ENCODE results near the gene NOX3. TPM values are rescaled to one million over a fixed set of nuclear protein-coding genes. Genes with fewer than 3 reads are reported as not detected.

Gene NOX3
- total RNA-seq, 3 donors from 2014 or later (not counting 1 experiment from before 2014, with no cell fraction given), result not detected

DNA sequence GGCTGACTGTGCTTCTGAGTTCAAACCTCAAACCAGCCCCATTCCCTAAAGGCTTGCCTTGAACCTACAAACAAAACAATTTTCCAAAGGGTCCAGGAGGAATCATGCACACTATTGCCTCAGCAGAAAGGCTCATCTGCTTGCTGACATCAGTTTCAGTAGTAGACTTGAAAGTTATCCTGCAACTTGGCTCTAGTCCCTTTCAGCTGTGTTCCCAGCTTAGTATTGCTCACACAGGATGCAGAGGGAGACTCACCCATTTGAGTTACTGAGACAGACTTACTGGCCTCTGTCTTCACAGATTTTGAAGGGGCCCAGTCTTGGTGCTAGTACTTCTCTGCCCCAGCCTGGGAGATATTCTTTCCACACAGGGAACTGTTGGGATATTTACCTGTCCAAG is 102.8 kb downstream of the NOX3 start:
- H3K9me3 ChIP-seq (ENCODE audit: control insufficient read depth, insufficient read depth, low read length), result peaks cover 11% of the 10 kb centered on the region
- intact Hi-C loops (cut with micrococcal nuclease), result no loop called here
- no peak overlapping the region for H3K27ac ChIP-seq (ENCODE audit: low read length)
- peaks cover 5 to 6% of the 10 kb centered on the region in 2 donors for H3K9me3 Mint-ChIP-seq
- H3K36me3 ChIP-seq (ENCODE audit: control insufficient read depth, insufficient read depth, low read length), result no peaks in the 10 kb centered on the region
- peaks cover 16% of the 10 kb centered on the region for H3K36me3 Mint-ChIP-seq
- H3K27me3 Mint-ChIP-seq (ENCODE audit: low read depth in 2 of 2), result peaks cover 0 to 2% of the 10 kb centered on the region in 2 donors
- H3K4me1 Mint-ChIP-seq, result no peaks in the 10 kb centered on the region
- no peak for DNase-seq
- H3K4me3 Mint-ChIP-seq, result no peak overlapping the region
- H3K27ac Mint-ChIP-seq, result no peak overlapping the region
- H3K4me3 ChIP-seq (ENCODE audit: low read length), result no peak overlapping the region
- TF ChIP-seq, protein P1, sequence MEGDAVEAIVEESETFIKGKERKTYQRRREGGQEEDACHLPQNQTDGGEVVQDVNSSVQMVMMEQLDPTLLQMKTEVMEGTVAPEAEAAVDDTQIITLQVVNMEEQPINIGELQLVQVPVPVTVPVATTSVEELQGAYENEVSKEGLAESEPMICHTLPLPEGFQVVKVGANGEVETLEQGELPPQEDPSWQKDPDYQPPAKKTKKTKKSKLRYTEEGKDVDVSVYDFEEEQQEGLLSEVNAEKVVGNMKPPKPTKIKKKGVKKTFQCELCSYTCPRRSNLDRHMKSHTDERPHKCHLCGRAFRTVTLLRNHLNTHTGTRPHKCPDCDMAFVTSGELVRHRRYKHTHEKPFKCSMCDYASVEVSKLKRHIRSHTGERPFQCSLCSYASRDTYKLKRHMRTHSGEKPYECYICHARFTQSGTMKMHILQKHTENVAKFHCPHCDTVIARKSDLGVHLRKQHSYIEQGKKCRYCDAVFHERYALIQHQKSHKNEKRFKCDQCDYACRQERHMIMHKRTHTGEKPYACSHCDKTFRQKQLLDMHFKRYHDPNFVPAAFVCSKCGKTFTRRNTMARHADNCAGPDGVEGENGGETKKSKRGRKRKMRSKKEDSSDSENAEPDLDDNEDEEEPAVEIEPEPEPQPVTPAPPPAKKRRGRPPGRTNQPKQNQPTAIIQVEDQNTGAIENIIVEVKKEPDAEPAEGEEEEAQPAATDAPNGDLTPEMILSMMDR (IDR thresholded peaks at IDR 0.05), result no peak
- ATAC-seq, result no peak
- H3K27me3 ChIP-seq (ENCODE audit: control insufficient read depth, insufficient read depth, low read length), result no peaks in the 10 kb centered on the region
- no peaks in the 10 kb centered on the region for H3K4me1 ChIP-seq (ENCODE audit: control insufficient read depth, insufficient read depth, low read length)

DNA sequence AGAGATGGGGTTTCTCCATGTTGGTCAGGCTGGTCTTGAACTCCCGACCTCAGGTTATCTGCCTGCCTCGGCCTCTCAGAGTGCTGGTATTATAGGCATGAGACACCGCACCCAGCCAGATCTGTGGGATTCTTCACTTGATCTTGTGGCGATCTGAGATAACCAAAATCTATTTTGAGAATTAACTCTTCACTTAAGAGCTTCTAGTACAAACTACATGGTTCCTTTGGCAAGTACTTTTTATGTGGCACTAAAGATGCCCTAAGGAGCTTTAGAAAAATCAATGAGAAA is 103.6 kb downstream of the NOX3 start:
- no peak overlapping the region for H3K27ac ChIP-seq (ENCODE audit: low read length)
- TF ChIP-seq, protein P1 (IDR thresholded peaks at IDR 0.05), result no peak
- H3K4me1 Mint-ChIP-seq, result no peaks in the 10 kb centered on the region
- H3K4me1 ChIP-seq (ENCODE audit: control insufficient read depth, insufficient read depth, low read length), result no peaks in the 10 kb centered on the region
- no peaks in the 10 kb centered on the region for H3K36me3 ChIP-seq (ENCODE audit: control insufficient read depth, insufficient read depth, low read length)
- H3K27me3 ChIP-seq (ENCODE audit: control insufficient read depth, insufficient read depth, low read length), result no peaks in the 10 kb centered on the region
- intact Hi-C loops (cut with micrococcal nuclease), result no loop called here
- no peak overlapping the region for H3K4me3 ChIP-seq (ENCODE audit: low read length)
- DNase-seq, result no peak
- H3K27me3 Mint-ChIP-seq (ENCODE audit: low read depth in 2 of 2), result peaks cover 0 to 2% of the 10 kb centered on the region in 2 donors
- no peak for ATAC-seq
- H3K4me3 Mint-ChIP-seq, result no peak overlapping the region
- H3K27ac Mint-ChIP-seq, result no peak overlapping the region
- WGBS (ENCODE audit: insufficient coverage), result 85% methylated on average over 4 of the region's 4 CpGs
- peaks cover 20% of the 10 kb centered on the region for H3K36me3 Mint-ChIP-seq
- H3K9me3 Mint-ChIP-seq, result peaks cover 5 to 9% of the 10 kb centered on the region in 2 donors
- peaks cover 11% of the 10 kb centered on the region for H3K9me3 ChIP-seq (ENCODE audit: control insufficient read depth, insufficient read depth, low read length)

DNA sequence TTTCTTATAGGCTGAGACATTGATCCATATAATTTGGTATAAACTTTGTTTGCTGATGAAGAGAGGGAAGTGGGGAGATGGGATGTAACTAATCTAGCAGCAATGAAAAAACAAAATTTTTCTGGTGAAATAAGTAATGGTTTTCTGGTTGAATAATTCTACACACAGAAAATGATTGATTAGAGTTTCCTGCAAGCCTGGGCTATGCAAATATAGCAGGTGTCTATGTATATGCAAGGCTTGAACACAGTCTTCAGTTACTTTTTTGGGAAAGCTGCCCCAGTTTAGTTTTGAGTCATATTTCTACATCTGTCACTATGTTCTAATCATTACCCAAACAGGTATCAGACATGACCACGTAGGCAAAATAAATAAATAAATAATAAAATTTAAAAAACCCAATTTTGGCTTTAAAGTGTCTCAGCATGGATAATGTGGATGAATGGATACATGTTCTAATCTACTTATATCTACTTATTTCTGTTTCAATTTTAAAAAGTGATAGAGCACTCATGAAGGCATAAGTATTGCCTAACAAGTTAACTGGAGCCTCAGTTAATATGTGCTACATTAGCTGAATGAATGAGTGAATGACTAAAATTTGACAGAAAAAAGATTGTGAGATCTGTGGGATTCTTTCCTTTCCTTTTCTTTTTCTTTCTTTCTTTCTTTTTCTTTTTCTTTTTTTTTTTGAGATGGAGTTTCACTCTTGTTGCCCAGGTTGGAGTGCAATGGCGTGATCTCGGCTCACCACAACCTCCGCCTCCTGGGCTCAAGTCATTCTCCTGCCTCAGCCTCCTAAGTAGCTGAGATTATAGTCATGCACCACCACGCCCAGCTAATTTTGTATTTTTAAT is 104.1 kb downstream of the NOX3 start:
- Histone ChIP-seq H3K27ac (ENCODE audit: low read length) (no peak overlapping the region), H3K27me3 (ENCODE audit: control insufficient read depth, insufficient read depth, low read length) (no peaks in the 10 kb centered on the region), H3K4me1 (ENCODE audit: control insufficient read depth, insufficient read depth, low read length) (no peaks in the 10 kb centered on the region), H3K9me3 (ENCODE audit: control insufficient read depth, insufficient read depth, low read length) (peaks cover 11% of the 10 kb centered on the region), H3K4me3 (ENCODE audit: low read length) (no peak overlapping the region), H3K36me3 (ENCODE audit: control insufficient read depth, insufficient read depth, low read length) (no peaks in the 10 kb centered on the region)
- peaks cover 7 to 9% of the 10 kb centered on the region in 2 donors for H3K9me3 Mint-ChIP-seq
- H3K27me3 Mint-ChIP-seq (ENCODE audit: low read depth in 2 of 2), result peaks cover 0 to 2% of the 10 kb centered on the region in 2 donors
- 98% methylated on average over 4 of the region's 5 CpGs for WGBS (ENCODE audit: insufficient coverage)
- ATAC-seq (no peak), DNase-seq (no peak)
- H3K4me1 Mint-ChIP-seq, result no peaks in the 10 kb centered on the region
- H3K4me3 Mint-ChIP-seq, result no peak overlapping the region
- no peak overlapping the region for H3K27ac Mint-ChIP-seq
- intact Hi-C loops (cut with micrococcal nuclease), result no loop called here
- TF ChIP-seq, protein P1 (IDR thresholded peaks at IDR 0.05), result no peak
- peaks cover 26% of the 10 kb centered on the region for H3K36me3 Mint-ChIP-seq

DNA sequence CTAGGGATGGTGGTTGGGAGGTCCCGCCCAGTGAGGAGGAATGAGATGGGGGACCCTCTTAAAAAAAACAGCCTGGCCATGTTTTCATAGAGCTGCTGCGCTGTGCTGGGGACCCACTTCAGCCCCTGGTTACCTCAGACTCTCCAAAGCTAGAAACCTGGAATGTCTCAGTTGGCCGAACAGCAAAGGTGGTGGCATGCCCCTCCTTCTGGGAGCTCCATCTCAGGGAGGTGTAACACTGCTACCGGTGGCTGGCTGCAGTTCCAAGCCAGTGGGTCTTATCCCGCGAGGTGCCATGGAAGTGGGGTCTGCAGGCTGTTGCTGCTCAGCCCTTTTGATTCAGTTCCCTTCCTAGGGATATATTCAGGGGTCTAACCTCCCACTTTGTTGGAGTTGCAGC is 105.7 kb downstream of the NOX3 start:
- peaks cover 7 to 18% of the 10 kb centered on the region in 2 donors for H3K9me3 Mint-ChIP-seq
- H3K27ac Mint-ChIP-seq, result no peak overlapping the region
- Histone ChIP-seq H3K4me3 (ENCODE audit: low read length) (no peak overlapping the region), H3K4me1 (ENCODE audit: control insufficient read depth, insufficient read depth, low read length) (no peaks in the 10 kb centered on the region), H3K9me3 (ENCODE audit: control insufficient read depth, insufficient read depth, low read length) (peaks cover 11% of the 10 kb centered on the region), H3K27ac (ENCODE audit: low read length) (no peak overlapping the region), H3K27me3 (ENCODE audit: control insufficient read depth, insufficient read depth, low read length) (no peaks in the 10 kb centered on the region), H3K36me3 (ENCODE audit: control insufficient read depth, insufficient read depth, low read length) (no peaks in the 10 kb centered on the region)
- WGBS (ENCODE audit: insufficient coverage), result 90% methylated on average over 6 of the region's 6 CpGs
- ATAC-seq, result no peak
- no peak overlapping the region for H3K4me3 Mint-ChIP-seq
- no peak for DNase-seq
- peaks cover 0 to 13% of the 10 kb centered on the region in 2 donors for H3K27me3 Mint-ChIP-seq (ENCODE audit: low read depth in 2 of 2)
- intact Hi-C loops (cut with micrococcal nuclease), result no loop called here
- H3K4me1 Mint-ChIP-seq, result no peaks in the 10 kb centered on the region
- H3K36me3 Mint-ChIP-seq, result peaks cover 32% of the 10 kb centered on the region
- TF ChIP-seq, protein P1 (IDR thresholded peaks at IDR 0.05), result no peak
